Liver (tissue), 3 donors: ENCODE data around the gene UTF1.

Experiments used
- FOXA1 ChIP-seq: IDR thresholded peaks from 2 replicates; pipeline ENCODE4 v1.6.1; 2016; ENCODE audit warnings: antibody characterized with exemption
- FOXA2 ChIP-seq: IDR thresholded peaks from 2 replicates; pipeline ENCODE4 v1.6.1; 2016; ENCODE audit warnings: antibody characterized with exemption
- GABPA ChIP-seq, 2 donors: IDR thresholded peaks in 1 of 2; conservative IDR thresholded peaks in 1 of 2; 2 replicates each; pipeline ENCODE4 v1.6.1; 2016; ENCODE audit warnings: antibody characterized with exemption in 2 of 2, mild to moderate bottlenecking in 1 of 2, moderate library complexity in 1 of 2
- HNF4A ChIP-seq, 2 donors: conservative IDR thresholded peaks; 2 replicates each; pipeline ENCODE4 v1.6.1; 2016; ENCODE audit warnings: antibody characterized with exemption in 2 of 2, mild to moderate bottlenecking in 2 of 2
- RAD21 ChIP-seq, 2 donors: IDR thresholded peaks; 2 replicates each; pipeline ENCODE4 v1.6.1; 2016; ENCODE audit warnings: antibody characterized with exemption in 2 of 2, mild to moderate bottlenecking in 2 of 2
- RXRA ChIP-seq, 2 donors: IDR thresholded peaks; 2 replicates each; pipeline ENCODE4 v1.6.1; 2017 to 2018; ENCODE audit warnings: antibody characterized with exemption in 2 of 2, mild to moderate bottlenecking in 1 of 2
- SP1 ChIP-seq: IDR thresholded peaks from 2 replicates; pipeline ENCODE4 v1.6.1; 2018; ENCODE audit warnings: antibody characterized with exemption, mild to moderate bottlenecking
- TAF1 ChIP-seq: conservative IDR thresholded peaks from 2 replicates; pipeline ENCODE4 v1.6.1; 2016; ENCODE audit warnings: antibody characterized with exemption, mild to moderate bottlenecking
- TF ChIP-seq, protein P1 (sequence below): fragments of 150-350 bp; IDR thresholded peaks from 2 replicates; pipeline ENCODE4 v1.5.1; 2017; ENCODE audit warnings: improper control_type of control experiment, low read depth, low read length; ENCODE audit not compliant: missing input control
- TF ChIP-seq, protein P2 (sequence below): IDR thresholded peaks from 2 replicates; pipeline ENCODE4 v1.6.1; 2016; ENCODE audit warnings: antibody characterized with exemption, mild to moderate bottlenecking
- TF ChIP-seq, protein P3 (sequence below): IDR thresholded peaks from 2 replicates; pipeline ENCODE4 v1.6.1; 2016; ENCODE audit warnings: antibody characterized with exemption
- TF ChIP-seq, protein P4 (sequence below): IDR thresholded peaks from 2 replicates; pipeline ENCODE4 v1.6.1; 2016; ENCODE audit warnings: antibody characterized with exemption
- TF ChIP-seq, protein P5 (sequence below): IDR thresholded peaks from 2 replicates; pipeline ENCODE4 v1.6.1; 2016; ENCODE audit warnings: antibody characterized with exemption
- donor health status: healthy.
- donor health status: healthy.

DNA sequence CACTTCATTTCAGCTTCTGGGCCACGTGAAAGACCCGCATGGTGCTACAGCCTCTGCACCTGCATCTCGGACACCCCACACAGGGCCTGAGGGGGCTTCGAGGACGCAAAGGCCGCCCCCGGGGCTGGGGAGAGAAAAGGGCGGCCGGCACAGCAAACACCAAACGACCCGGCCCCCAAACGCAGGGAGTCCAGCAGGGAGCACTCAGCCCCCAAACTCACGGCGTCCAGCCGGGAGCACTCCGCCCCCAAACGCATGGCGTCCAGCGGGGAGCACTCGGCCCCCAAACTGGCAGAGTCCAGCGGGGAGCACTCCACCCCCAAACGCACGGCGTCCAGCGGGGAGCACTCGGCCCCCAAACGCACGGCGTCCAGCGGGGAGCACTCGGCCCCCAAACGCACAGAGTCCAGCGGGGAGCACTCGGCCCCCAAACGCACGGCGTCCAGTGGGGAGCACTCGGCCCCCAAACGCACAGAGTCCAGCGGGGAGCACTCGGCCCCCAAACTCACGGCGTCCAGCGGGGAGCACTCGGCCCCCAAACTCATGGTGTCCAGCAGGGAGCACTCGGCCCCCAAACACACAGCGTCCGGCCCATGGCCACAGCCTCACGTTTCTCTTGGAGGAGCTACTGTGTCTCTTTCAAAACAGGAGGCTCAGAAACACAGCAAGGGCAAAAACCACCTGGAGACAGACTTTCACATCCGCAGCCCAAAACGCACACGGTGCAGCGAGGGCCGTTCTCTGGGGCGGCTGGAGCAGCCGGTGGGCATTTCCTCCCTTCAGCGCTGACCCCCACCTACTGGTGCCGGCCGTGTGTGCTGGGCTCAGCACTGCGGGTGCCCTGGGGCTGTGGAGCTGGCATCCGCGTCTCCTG lies 27.0 kb upstream of the UTF1 start:
- TF ChIP-seq, protein P1, sequence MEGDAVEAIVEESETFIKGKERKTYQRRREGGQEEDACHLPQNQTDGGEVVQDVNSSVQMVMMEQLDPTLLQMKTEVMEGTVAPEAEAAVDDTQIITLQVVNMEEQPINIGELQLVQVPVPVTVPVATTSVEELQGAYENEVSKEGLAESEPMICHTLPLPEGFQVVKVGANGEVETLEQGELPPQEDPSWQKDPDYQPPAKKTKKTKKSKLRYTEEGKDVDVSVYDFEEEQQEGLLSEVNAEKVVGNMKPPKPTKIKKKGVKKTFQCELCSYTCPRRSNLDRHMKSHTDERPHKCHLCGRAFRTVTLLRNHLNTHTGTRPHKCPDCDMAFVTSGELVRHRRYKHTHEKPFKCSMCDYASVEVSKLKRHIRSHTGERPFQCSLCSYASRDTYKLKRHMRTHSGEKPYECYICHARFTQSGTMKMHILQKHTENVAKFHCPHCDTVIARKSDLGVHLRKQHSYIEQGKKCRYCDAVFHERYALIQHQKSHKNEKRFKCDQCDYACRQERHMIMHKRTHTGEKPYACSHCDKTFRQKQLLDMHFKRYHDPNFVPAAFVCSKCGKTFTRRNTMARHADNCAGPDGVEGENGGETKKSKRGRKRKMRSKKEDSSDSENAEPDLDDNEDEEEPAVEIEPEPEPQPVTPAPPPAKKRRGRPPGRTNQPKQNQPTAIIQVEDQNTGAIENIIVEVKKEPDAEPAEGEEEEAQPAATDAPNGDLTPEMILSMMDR: no peak
- TF ChIP-seq, protein P2, sequence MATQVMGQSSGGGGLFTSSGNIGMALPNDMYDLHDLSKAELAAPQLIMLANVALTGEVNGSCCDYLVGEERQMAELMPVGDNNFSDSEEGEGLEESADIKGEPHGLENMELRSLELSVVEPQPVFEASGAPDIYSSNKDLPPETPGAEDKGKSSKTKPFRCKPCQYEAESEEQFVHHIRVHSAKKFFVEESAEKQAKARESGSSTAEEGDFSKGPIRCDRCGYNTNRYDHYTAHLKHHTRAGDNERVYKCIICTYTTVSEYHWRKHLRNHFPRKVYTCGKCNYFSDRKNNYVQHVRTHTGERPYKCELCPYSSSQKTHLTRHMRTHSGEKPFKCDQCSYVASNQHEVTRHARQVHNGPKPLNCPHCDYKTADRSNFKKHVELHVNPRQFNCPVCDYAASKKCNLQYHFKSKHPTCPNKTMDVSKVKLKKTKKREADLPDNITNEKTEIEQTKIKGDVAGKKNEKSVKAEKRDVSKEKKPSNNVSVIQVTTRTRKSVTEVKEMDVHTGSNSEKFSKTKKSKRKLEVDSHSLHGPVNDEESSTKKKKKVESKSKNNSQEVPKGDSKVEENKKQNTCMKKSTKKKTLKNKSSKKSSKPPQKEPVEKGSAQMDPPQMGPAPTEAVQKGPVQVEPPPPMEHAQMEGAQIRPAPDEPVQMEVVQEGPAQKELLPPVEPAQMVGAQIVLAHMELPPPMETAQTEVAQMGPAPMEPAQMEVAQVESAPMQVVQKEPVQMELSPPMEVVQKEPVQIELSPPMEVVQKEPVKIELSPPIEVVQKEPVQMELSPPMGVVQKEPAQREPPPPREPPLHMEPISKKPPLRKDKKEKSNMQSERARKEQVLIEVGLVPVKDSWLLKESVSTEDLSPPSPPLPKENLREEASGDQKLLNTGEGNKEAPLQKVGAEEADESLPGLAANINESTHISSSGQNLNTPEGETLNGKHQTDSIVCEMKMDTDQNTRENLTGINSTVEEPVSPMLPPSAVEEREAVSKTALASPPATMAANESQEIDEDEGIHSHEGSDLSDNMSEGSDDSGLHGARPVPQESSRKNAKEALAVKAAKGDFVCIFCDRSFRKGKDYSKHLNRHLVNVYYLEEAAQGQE: no peak
- TF ChIP-seq, protein P3, sequence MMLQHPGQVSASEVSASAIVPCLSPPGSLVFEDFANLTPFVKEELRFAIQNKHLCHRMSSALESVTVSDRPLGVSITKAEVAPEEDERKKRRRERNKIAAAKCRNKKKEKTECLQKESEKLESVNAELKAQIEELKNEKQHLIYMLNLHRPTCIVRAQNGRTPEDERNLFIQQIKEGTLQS: no peak
- TF ChIP-seq TAF1 (no peak), RAD21 (IDR thresholded peaks at IDR 0.05) (no peak), SP1 (no peak), RXRA (IDR thresholded peaks at IDR 0.05) (no peak), FOXA1 (no peak), HNF4A (conservative IDR thresholded peaks at IDR 0.05) (no peak), GABPA (IDR thresholded peaks at IDR 0.05 in 1 of 2, conservative IDR thresholded peaks at IDR 0.05 in 1 of 2) (no peak), FOXA2 (no peak)
- TF ChIP-seq, protein P4, sequence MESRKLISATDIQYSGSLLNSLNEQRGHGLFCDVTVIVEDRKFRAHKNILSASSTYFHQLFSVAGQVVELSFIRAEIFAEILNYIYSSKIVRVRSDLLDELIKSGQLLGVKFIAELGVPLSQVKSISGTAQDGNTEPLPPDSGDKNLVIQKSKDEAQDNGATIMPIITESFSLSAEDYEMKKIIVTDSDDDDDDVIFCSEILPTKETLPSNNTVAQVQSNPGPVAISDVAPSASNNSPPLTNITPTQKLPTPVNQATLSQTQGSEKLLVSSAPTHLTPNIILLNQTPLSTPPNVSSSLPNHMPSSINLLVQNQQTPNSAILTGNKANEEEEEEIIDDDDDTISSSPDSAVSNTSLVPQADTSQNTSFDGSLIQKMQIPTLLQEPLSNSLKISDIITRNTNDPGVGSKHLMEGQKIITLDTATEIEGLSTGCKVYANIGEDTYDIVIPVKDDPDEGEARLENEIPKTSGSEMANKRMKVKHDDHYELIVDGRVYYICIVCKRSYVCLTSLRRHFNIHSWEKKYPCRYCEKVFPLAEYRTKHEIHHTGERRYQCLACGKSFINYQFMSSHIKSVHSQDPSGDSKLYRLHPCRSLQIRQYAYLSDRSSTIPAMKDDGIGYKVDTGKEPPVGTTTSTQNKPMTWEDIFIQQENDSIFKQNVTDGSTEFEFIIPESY: no peak
- TF ChIP-seq, protein P5, sequence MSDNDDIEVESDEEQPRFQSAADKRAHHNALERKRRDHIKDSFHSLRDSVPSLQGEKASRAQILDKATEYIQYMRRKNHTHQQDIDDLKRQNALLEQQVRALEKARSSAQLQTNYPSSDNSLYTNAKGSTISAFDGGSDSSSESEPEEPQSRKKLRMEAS: no peak
